HEK293T (cell line): Measurements from ENCODE around the gene RAD51B.

Experiments
- CTCF ChIA-PET: fragments of 350-600 bp; formaldehyde crosslinking; extraction: SDS; loops from one replicate; lab custom pipeline; 2021; ENCODE audit warnings: antibody characterized with exemption, inconsistent platforms; lab: Yijun Ruan, JAX
- POLR2A ChIA-PET: fragments of 350-600 bp; formaldehyde crosslinking; extraction: SDS; loops from one replicate; lab custom pipeline; 2020; ENCODE audit warnings: antibody characterized with exemption, inconsistent platforms; lab: Yijun Ruan, JAX
- DNase-seq: peaks from one replicate; pipeline ENCODE4 v3.0.0; 2012; ENCODE audit warnings: mixed read lengths; ENCODE audit errors: extremely low spot score
- ARNT ChIP-seq: fragments of 450-650 bp; IDR thresholded peaks from 2 replicates; pipeline ENCODE4 v1.6.1; 2017; ENCODE audit warnings: mild to moderate bottlenecking
- BHLHE40 ChIP-seq: fragments of 450-650 bp; IDR thresholded peaks from 2 replicates; pipeline ENCODE4 v1.6.1; 2016; ENCODE audit warnings: mild to moderate bottlenecking, moderate library complexity, borderline replicate concordance
- CTBP1 ChIP-seq: fragments of 450-650 bp; IDR thresholded peaks from 2 replicates; pipeline ENCODE4 v1.6.1; 2016; ENCODE audit warnings: borderline replicate concordance
- ELF4 ChIP-seq: fragments of 450-650 bp; IDR thresholded peaks from 2 replicates; pipeline ENCODE4 v1.6.1; 2017; ENCODE audit warnings: antibody characterized with exemption
- FOXA1 ChIP-seq: fragments of 450-650 bp; IDR thresholded peaks from 2 replicates; pipeline ENCODE4 v1.6.1; 2016; ENCODE audit warnings: mild to moderate bottlenecking
- FOXK2 ChIP-seq: fragments of 450-650 bp; IDR thresholded peaks from 2 replicates; pipeline ENCODE4 v1.6.1; 2016; ENCODE audit warnings: mild to moderate bottlenecking
- FOXM1 ChIP-seq: fragments of 450-650 bp; IDR thresholded peaks from 2 replicates; pipeline ENCODE4 v1.6.1; 2017; ENCODE audit warnings: mild to moderate bottlenecking, borderline replicate concordance
- HDGF ChIP-seq: fragments of 450-650 bp; IDR thresholded peaks from 2 replicates; pipeline ENCODE4 v1.6.1; 2017; ENCODE audit warnings: antibody characterized with exemption, borderline replicate concordance
- L3MBTL2 ChIP-seq: fragments of 450-650 bp; conservative IDR thresholded peaks from 2 replicates; pipeline ENCODE4 v1.6.1; 2016; ENCODE audit warnings: mild to moderate bottlenecking
- LEF1 ChIP-seq: fragments of 450-650 bp; IDR thresholded peaks from 2 replicates; pipeline ENCODE4 v1.6.1; 2017; ENCODE audit warnings: mild to moderate bottlenecking, borderline replicate concordance
- NFRKB ChIP-seq: fragments of 450-650 bp; IDR thresholded peaks from 2 replicates; pipeline ENCODE4 v1.6.1; 2016; ENCODE audit warnings: mild to moderate bottlenecking, moderate library complexity
- SP1 ChIP-seq: fragments of 450-650 bp; IDR thresholded peaks from 2 replicates; pipeline ENCODE4 v1.6.1; 2017
- SUZ12 ChIP-seq: fragments of 450-650 bp; IDR thresholded peaks from 2 replicates; pipeline ENCODE4 v1.6.1; 2016; ENCODE audit warnings: mild to moderate bottlenecking
- TARDBP ChIP-seq: fragments of 450-650 bp; IDR thresholded peaks from 2 replicates; pipeline ENCODE4 v1.6.1; 2016
- ZNF384 ChIP-seq: fragments of 450-650 bp; IDR thresholded peaks from 2 replicates; pipeline ENCODE4 v1.6.1; 2016
- TF ChIP-seq, protein P1 (sequence below): fragments of 450-650 bp; IDR thresholded peaks from 2 replicates; pipeline ENCODE4 v1.6.1; 2016

The RAD51B gene

DNA sequence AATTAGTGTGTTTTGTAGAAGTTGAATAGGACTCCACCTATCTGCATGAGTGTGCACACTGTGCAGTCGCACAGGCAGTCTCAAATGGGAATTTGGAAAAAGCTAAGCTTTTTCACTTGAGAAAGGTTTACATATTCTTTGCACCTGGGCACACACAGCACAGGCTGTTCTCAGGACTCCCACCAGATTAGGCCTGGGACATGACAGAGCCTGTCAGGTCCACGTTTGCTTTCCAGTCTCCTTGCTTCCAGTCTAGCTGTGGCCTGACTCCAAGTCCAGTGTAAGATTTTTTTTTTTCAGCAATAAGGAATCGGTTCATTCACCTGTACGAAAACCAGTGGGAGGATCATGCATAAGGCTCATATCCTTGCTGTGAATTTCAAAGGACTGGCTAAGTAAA is 792.0 kb downstream of the RAD51B start:
- no peak for DNase-seq
- CTCF ChIA-PET: no interaction called here
- POLR2A ChIA-PET: no interaction called here
- TF ChIP-seq ZNF384: no peak
- TF ChIP-seq LEF1: no peak
- no peak for TF ChIP-seq BHLHE40
- TF ChIP-seq SP1: no peak
- TF ChIP-seq NFRKB: no peak
- no peak for TF ChIP-seq ELF4
- no peak for TF ChIP-seq L3MBTL2
- TF ChIP-seq ARNT: no peak

DNA sequence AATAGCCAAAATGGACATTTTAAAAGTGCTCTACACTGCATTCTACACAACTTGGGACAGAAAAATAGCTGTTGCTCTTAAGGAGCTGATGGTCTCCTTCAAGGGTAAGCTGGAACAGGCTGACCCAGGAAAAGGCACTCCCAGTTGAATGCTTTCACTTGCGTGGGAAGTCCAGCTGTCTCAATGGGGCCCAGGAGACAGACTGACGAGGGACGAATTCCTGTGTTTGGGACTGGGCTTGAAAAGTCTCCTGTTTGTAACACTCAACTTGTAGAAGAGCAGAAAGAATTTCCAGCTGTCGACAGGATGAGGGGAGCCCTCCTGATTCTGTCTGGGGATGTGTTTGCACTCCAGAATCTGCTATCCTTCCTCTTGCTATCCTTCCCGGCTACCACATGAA is 792.5 kb downstream of the RAD51B start:
- POLR2A ChIA-PET: no interaction called here
- CTCF ChIA-PET: no interaction called here
- DNase-seq: no peak
- no peak for TF ChIP-seq ZNF384
- no peak for TF ChIP-seq ELF4
- no peak for TF ChIP-seq SUZ12
- TF ChIP-seq, protein P1, sequence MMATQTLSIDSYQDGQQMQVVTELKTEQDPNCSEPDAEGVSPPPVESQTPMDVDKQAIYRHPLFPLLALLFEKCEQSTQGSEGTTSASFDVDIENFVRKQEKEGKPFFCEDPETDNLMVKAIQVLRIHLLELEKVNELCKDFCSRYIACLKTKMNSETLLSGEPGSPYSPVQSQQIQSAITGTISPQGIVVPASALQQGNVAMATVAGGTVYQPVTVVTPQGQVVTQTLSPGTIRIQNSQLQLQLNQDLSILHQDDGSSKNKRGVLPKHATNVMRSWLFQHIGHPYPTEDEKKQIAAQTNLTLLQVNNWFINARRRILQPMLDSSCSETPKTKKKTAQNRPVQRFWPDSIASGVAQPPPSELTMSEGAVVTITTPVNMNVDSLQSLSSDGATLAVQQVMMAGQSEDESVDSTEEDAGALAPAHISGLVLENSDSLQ: no peak
- no peak for TF ChIP-seq HDGF
- TF ChIP-seq L3MBTL2: no peak

DNA sequence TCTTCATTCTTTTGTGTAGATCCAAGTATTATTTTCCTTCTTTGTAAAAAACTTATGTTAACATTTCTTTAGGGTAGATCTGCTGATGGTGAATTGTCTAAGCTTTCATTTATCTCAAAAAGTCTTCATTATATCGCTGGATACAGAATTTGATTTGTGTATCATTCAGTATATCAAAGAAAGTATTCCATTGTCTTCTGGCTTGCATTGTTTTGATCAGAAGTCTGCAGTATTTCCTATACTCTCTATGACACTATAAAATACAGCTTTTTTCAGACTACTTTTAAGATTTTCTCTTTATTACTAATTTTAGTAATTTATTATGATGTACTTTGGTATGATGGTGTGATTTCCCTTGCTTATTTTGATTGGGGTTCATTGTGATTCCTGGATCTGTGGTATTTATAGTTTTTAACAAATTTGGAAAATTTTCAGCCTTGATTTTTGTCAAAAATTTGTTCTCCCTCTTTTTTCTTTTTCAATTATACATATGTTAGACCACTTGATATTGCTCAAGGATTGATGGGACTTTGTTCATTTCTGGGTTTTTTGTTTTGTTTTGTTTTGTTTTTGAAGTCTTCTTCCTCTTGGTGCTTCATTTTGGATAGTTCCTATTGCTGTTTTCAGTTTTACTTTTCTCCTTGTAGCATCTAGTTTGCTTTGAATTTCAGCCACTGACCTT is 796.8 kb downstream of the RAD51B start:
- DNase-seq: no peak
- no peak for TF ChIP-seq BHLHE40
- no peak for TF ChIP-seq ELF4
- no peak for TF ChIP-seq FOXK2
- TF ChIP-seq ARNT: no peak
- no peak for TF ChIP-seq FOXA1
- TF ChIP-seq SP1: no peak
- TF ChIP-seq TARDBP: no peak
- TF ChIP-seq ZNF384: no peak
- ChIA-PET POLR2A (no interaction called here), CTCF (no interaction called here)

DNA sequence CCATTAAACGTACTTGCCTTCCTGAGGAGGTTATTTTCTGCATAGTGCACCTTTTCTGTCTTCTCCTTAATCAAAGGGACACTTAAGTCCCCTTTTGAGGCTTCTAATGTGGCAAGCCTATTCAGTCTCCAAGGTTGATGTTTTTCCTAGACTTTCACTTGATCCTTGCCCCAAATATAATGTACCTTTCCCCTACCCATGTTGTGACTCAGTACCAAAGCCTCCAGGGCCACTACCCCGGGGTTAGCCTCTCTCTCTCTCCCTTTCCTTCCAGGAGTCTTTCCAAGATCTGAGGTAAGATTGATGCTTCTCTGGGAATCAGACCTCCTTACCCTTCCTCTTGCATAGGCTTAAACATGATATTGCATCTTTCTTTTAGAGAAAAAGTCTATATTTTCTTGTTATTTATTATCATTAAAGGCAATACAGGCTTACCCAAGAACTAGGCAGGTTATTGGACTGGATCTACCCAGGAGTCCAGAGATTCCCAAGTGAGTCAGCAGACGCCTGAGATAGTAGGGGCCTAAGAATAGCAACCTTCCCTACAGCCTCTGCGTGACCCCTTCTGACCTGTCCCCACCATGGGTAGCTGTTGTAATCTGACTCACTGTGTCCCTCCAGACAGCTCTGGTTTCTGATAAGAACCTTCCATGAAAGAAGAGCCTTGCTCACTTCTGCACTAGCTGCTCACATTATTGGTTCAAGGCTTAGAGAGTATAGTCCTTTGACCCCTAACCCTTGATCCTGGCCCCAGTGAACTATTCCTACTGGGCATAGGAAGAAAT is 800.4 kb downstream of the RAD51B start:
- POLR2A ChIA-PET: no interaction called here
- TF ChIP-seq NFRKB: no peak
- TF ChIP-seq SUZ12: no peak
- no peak for TF ChIP-seq L3MBTL2
- TF ChIP-seq FOXK2: no peak
- no peak for TF ChIP-seq ARNT
- TF ChIP-seq ELF4: no peak
- no peak for TF ChIP-seq TARDBP
- TF ChIP-seq, protein P1: no peak
- TF ChIP-seq BHLHE40: no peak
- TF ChIP-seq FOXM1: no peak
- no peak for TF ChIP-seq FOXA1
- no peak for TF ChIP-seq HDGF
- no peak for TF ChIP-seq CTBP1
- no peak for TF ChIP-seq ZNF384
- TF ChIP-seq LEF1: no peak
- no peak for TF ChIP-seq SP1
- CTCF ChIA-PET: no interaction called here
- DNase-seq: no peak

DNA sequence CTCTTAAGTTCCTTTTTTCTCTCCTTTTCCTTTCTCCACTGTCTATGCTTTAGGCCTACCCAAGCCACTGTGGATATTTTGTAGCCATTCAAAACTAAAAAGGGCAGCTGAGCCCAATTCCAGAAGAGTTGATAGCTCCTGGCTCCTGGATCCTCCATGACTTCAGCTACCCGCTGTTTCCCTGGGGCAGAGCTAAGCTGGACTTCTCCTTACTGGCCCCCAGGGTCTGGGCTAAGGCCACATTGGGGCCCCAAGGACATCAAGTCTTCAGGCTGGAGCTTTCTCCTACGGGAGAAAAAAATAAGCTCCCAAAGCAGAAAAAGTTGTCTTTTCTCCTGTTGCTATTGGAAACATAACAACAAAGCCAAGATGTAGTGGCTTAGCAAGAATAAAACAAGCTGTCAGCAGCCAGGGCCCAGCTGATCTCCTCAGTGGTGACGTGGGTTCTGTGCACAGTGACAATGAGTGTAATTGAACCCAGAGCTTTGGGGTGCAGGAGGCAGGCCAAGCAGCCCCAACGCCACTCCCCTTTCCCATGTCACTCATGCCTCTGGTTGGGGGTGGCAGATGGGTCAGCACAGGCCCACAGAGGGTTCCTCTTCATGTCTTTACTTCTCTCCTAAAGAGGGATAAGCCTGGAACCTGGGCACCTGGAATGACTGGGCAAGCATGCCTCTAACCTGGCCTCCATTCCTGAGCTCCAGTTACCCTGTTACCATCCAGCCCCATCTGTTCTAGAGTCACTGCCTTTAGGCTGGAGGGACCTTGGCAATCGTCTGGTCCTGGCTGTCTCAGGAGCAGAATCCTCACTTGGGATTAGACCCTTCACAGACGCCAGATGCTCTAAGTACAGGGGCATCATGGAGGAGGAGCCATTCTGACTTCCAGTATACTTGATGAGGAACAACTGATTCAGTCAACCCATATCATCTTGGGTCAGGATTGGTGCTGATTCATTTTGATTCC is 802.1 kb downstream of the RAD51B start:
- ChIA-PET POLR2A (no interaction called here), CTCF (no interaction called here)
- TF ChIP-seq BHLHE40 (no peak), HDGF (no peak), NFRKB (no peak), ARNT (no peak), TARDBP (no peak)
- DNase-seq: no peak

DNA sequence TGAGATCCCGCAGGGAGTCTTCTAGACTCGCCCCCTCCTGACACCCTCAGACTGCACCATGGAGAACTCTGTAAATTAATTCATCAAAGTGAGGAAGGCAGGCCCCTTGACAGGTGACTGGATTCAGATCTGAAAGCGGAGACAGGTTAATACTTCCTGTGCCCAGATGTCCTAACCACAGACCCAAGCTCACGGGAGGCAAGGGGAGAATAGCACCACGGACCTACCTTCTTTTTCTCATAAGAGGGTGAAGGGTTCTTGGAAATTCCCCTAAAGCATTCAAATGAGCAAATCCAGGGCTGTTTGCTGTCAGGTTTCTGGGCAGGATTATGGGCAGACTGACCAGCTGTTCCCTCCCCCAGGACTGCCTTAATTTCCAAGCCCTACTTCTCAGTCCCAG is 803.3 kb downstream of the RAD51B start:
- ChIA-PET POLR2A (no interaction called here), CTCF (no interaction called here)
- TF ChIP-seq SUZ12: no peak
- TF ChIP-seq FOXM1: no peak
- TF ChIP-seq ZNF384: no peak
- no peak for TF ChIP-seq FOXK2
- TF ChIP-seq, protein P1: no peak
- no peak for TF ChIP-seq ELF4
- no peak for TF ChIP-seq CTBP1
- TF ChIP-seq BHLHE40: no peak
- no peak for TF ChIP-seq TARDBP
- TF ChIP-seq NFRKB: no peak
- TF ChIP-seq L3MBTL2: no peak
- TF ChIP-seq HDGF: no peak
- no peak for TF ChIP-seq LEF1
- TF ChIP-seq SP1: no peak
- TF ChIP-seq ARNT: no peak
- DNase-seq: no peak
